Astrocyte (in vitro differentiated cells and primary cell): Measurements from ENCODE around the gene ARHGAP12. TPM values are rescaled to one million over a fixed set of nuclear protein-coding genes. Genes with fewer than 3 reads are reported as not detected.

Experiments
- DNase-seq: peaks from one replicate; pipeline ENCODE4 v3.0.0-alpha.2; 2010; ENCODE audit warnings: low read depth
- FAIRE-seq: peaks from 2 replicates; lab custom pipeline; 2011; peaks lifted over from hg19 to GRCh38; lab: Jason Lieb, UNC
- H2AFZ ChIP-seq: 2 replicates; pipeline ENCODE4 v1.6.0; 2012; ENCODE audit warnings: low read depth, low read length, inconsistent platforms
- H3K27ac ChIP-seq: 2 replicates; pipeline ENCODE4 v1.5.1; 2011; ENCODE audit warnings: low read depth, low read length, inconsistent platforms
- H3K27me3 ChIP-seq: 2 replicates; pipeline ENCODE4 v1.6.0; 2011; ENCODE audit warnings: low read length, inconsistent platforms; ENCODE audit not compliant: insufficient read depth
- H3K36me3 ChIP-seq: 2 replicates; pipeline ENCODE4 v1.5.1; 2011; ENCODE audit warnings: low read length, inconsistent platforms; ENCODE audit not compliant: insufficient read depth
- H3K4me1 ChIP-seq: 2 replicates; pipeline ENCODE4 v1.5.1; 2011; ENCODE audit warnings: low read length, inconsistent platforms; ENCODE audit not compliant: insufficient read depth
- H3K4me2 ChIP-seq: 2 replicates; pipeline ENCODE4 v1.6.0; 2012; ENCODE audit warnings: low read length, inconsistent platforms
- H3K4me3 ChIP-seq: 2 replicates; pipeline ENCODE4 v1.5.1; 2011; ENCODE audit warnings: low read depth, mild to moderate bottlenecking, low read length, inconsistent platforms; ENCODE audit not compliant: insufficient read depth
- H3K79me2 ChIP-seq: 2 replicates; pipeline ENCODE4 v1.6.0; 2012; ENCODE audit warnings: mild to moderate bottlenecking, low read length, inconsistent platforms; ENCODE audit not compliant: insufficient read depth
- H3K9ac ChIP-seq: 2 replicates; pipeline ENCODE4 v1.6.0; 2012; ENCODE audit warnings: mild to moderate bottlenecking, low read length, inconsistent platforms
- H3K9me3 ChIP-seq: 2 replicates; pipeline ENCODE4 v1.5.1; 2012; ENCODE audit warnings: low read depth, mild to moderate bottlenecking, low read length, inconsistent platforms; ENCODE audit not compliant: insufficient read depth
- H4K20me1 ChIP-seq: 2 replicates; pipeline ENCODE4 v1.6.0; 2012; ENCODE audit warnings: low read length, inconsistent platforms; ENCODE audit not compliant: insufficient read depth
- H3K27ac Mint-ChIP-seq: one replicate; pipeline ENCODE4 v1.8.0; 2021; ENCODE audit warnings: mild to moderate bottlenecking, mixed read lengths; ENCODE audit not compliant: unreplicated experiment
- H3K27me3 Mint-ChIP-seq: one replicate; pipeline ENCODE4 v1.8.0; 2021; ENCODE audit warnings: low read depth, mixed read lengths; ENCODE audit not compliant: unreplicated experiment
- H3K36me3 Mint-ChIP-seq: one replicate; pipeline ENCODE4 v1.8.0; 2021; ENCODE audit warnings: low read depth, mixed read lengths; ENCODE audit not compliant: unreplicated experiment
- H3K4me1 Mint-ChIP-seq: one replicate; pipeline ENCODE4 v1.8.0; 2021; ENCODE audit warnings: low read depth, mixed read lengths; ENCODE audit not compliant: unreplicated experiment
- H3K4me3 Mint-ChIP-seq: one replicate; pipeline ENCODE4 v1.8.0; 2021; ENCODE audit warnings: mild to moderate bottlenecking, moderate library complexity, mixed read lengths; ENCODE audit not compliant: unreplicated experiment
- H3K9me3 Mint-ChIP-seq: one replicate; pipeline ENCODE4 v1.8.0; 2021; ENCODE audit warnings: mild to moderate bottlenecking, mixed read lengths; ENCODE audit not compliant: unreplicated experiment
- EZH2 ChIP-seq: IDR thresholded peaks from 2 replicates; pipeline ENCODE4 v1.6.1; 2012; ENCODE audit warnings: mild to moderate bottlenecking, low read length, inconsistent platforms; ENCODE audit not compliant: insufficient read depth
- total RNA-seq: library from RNA; stranded (reverse); gene quantifications from 2 replicates; pipeline ENCODE4 v1.2.1, GENCODE V29; 2021
- TF ChIP-seq, protein P1 (sequence below): IDR thresholded peaks from 2 replicates; pipeline ENCODE4 v1.5.1; 2011; ENCODE audit warnings: low read depth, mild to moderate bottlenecking, inconsistent platforms, low read length, moderate library complexity; ENCODE audit not compliant: insufficient read depth

Gene ARHGAP12
- total RNA-seq, 1 donor from 2014 or later = 24.9 TPM

DNA sequence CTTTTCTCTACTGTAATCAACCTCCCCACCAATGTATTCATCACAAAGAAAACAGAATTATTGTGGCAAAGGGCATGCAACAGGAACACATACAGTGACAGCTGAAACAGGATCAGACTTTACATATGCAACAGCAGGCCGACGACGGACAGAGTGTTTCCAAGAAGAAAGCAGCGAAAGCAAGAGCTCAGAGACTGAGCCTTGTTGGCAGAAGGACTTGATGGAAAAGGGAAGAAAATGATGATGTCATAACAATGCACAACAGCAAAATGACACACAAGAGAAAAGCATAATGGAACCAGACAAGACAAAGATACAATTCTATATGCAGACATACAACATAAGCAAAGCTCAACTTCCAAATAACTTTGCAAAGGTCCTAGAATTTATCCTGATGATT is 106.5 kb downstream of the ARHGAP12 start:
- Histone ChIP-seq H3K9me3 (no peaks in the 10 kb centered on the region), H3K27me3 (no peaks in the 10 kb centered on the region), H3K79me2 (no peaks in the 10 kb centered on the region), H3K9ac (no peak overlapping the region), H3K36me3 (peaks cover 5% of the 10 kb centered on the region), H3K4me1 (peaks cover 1% of the 10 kb centered on the region), H3K27ac (no peak overlapping the region), H2AFZ (no peak overlapping the region), H3K4me2 (no peak overlapping the region), H3K4me3 (no peak overlapping the region), H4K20me1 (no peaks in the 10 kb centered on the region)
- Mint-ChIP-seq H3K4me3 (no peak overlapping the region), H3K27ac (no peak overlapping the region), H3K4me1 (peaks cover 15% of the 10 kb centered on the region), H3K9me3 (no peaks in the 10 kb centered on the region), H3K27me3 (no peaks in the 10 kb centered on the region), H3K36me3 (peaks cover 2% of the 10 kb centered on the region)
- DNase-seq (no peak), FAIRE-seq (peak; percentile 67)
- TF ChIP-seq EZH2 = no peak
- TF ChIP-seq, protein P1, sequence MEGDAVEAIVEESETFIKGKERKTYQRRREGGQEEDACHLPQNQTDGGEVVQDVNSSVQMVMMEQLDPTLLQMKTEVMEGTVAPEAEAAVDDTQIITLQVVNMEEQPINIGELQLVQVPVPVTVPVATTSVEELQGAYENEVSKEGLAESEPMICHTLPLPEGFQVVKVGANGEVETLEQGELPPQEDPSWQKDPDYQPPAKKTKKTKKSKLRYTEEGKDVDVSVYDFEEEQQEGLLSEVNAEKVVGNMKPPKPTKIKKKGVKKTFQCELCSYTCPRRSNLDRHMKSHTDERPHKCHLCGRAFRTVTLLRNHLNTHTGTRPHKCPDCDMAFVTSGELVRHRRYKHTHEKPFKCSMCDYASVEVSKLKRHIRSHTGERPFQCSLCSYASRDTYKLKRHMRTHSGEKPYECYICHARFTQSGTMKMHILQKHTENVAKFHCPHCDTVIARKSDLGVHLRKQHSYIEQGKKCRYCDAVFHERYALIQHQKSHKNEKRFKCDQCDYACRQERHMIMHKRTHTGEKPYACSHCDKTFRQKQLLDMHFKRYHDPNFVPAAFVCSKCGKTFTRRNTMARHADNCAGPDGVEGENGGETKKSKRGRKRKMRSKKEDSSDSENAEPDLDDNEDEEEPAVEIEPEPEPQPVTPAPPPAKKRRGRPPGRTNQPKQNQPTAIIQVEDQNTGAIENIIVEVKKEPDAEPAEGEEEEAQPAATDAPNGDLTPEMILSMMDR = no peak

DNA sequence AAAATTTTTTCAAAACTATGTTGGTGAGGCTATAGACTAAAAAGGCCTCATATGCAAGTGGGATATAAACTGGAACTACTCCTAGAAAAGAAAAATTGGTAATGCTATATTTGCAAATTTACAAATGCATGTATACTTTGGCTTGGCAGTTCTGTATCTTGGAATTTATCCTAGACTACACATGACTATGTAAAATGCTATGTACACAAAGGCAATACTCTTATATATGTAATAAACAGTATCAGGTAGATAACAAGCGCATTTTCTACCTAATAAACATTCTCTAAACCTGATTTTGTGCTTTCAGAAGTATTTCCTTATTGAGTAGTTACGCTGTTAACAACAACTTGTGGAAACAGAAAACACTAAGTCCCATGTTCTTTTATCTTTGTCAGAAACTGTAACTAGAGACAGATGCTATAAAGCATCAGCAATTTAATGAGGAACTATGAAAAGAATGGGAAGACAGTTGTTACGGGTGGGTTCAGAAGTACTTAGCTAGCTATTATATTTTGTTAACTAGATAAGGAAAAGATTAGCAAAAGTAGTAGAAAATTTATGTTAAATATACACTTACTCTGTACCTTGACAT is 107.8 kb downstream of the ARHGAP12 start:
- Histone ChIP-seq H3K36me3 (peaks cover 5% of the 10 kb centered on the region), H3K9me3 (no peaks in the 10 kb centered on the region), H3K9ac (no peak overlapping the region), H3K79me2 (no peaks in the 10 kb centered on the region), H3K4me2 (no peak overlapping the region), H3K27me3 (no peaks in the 10 kb centered on the region), H2AFZ (no peak overlapping the region), H3K4me3 (no peak overlapping the region), H4K20me1 (no peaks in the 10 kb centered on the region), H3K4me1 (peaks cover 14% of the 10 kb centered on the region), H3K27ac (no peak overlapping the region)
- peaks cover 2% of the 10 kb centered on the region for H3K36me3 Mint-ChIP-seq
- TF ChIP-seq EZH2 = no peak
- TF ChIP-seq, protein P1 = no peak
- FAIRE-seq = no peak
- H3K4me1 Mint-ChIP-seq = peaks cover 26% of the 10 kb centered on the region
- H3K4me3 Mint-ChIP-seq = no peak overlapping the region
- H3K27ac Mint-ChIP-seq = no peak overlapping the region
- no peak for DNase-seq
- no peaks in the 10 kb centered on the region for H3K27me3 Mint-ChIP-seq
- H3K9me3 Mint-ChIP-seq = no peaks in the 10 kb centered on the region

GRCh38 chr10:31820096-31820495 is 108.5 kb downstream of the ARHGAP12 start:
- H3K36me3 Mint-ChIP-seq = peaks cover 2% of the 10 kb centered on the region

More at GRCh38 chr10:31820096-31820495, 108.5 kb downstream of the ARHGAP12 start:
- no peak overlapping the region for H3K27ac ChIP-seq
- DNase-seq (peak; percentile 39), FAIRE-seq (peak; percentile 23)
- H3K36me3 ChIP-seq = no peaks in the 10 kb centered on the region
- Mint-ChIP-seq H3K27ac (no peak overlapping the region), H3K4me1 (peaks cover 26% of the 10 kb centered on the region), H3K4me3 (no peak overlapping the region), H3K27me3 (no peaks in the 10 kb centered on the region), H3K9me3 (no peaks in the 10 kb centered on the region)
- no peak overlapping the region for H2AFZ ChIP-seq
- no peaks in the 10 kb centered on the region for H3K9me3 ChIP-seq
- peaks cover 14% of the 10 kb centered on the region for H3K4me1 ChIP-seq
- no peaks in the 10 kb centered on the region for H4K20me1 ChIP-seq
- H3K9ac ChIP-seq = no peak overlapping the region
- H3K27me3 ChIP-seq = no peaks in the 10 kb centered on the region
- H3K79me2 ChIP-seq = no peaks in the 10 kb centered on the region
- H3K4me3 ChIP-seq = no peak overlapping the region
- TF ChIP-seq, protein P1 = no peak
- TF ChIP-seq EZH2 = no peak
- no peak overlapping the region for H3K4me2 ChIP-seq
